Progenitor cell of endocrine pancreas (in vitro differentiated cells): ENCODE data around the gene STXBP6. TPM values are rescaled to one million over a fixed set of nuclear protein-coding genes. Genes with fewer than 3 reads are reported as not detected.

ENCODE experiments used
- DNase-seq: peaks from one replicate; pipeline ENCODE4 v3.0.0; 2021; ENCODE audit warnings: low spot score; ENCODE audit not compliant: unreplicated experiment
- H3K27ac Mint-ChIP-seq: 2 replicates; pipeline ENCODE4 v1.8.0; 2021; ENCODE audit warnings: mild to moderate bottlenecking, moderate library complexity, mixed read lengths
- H3K27me3 Mint-ChIP-seq: 2 replicates; pipeline ENCODE4 v1.8.0; 2021; ENCODE audit warnings: mixed read lengths
- H3K36me3 Mint-ChIP-seq: 2 replicates; pipeline ENCODE4 v1.8.0; 2022; ENCODE audit warnings: mixed read lengths; ENCODE audit not compliant: insufficient read depth
- H3K4me1 Mint-ChIP-seq: 2 replicates; pipeline ENCODE4 v1.8.0; 2021; ENCODE audit warnings: low read depth, mixed read lengths
- H3K4me3 Mint-ChIP-seq: 2 replicates; pipeline ENCODE4 v1.8.0; 2021; ENCODE audit warnings: low read depth, mild to moderate bottlenecking, moderate library complexity, mixed read lengths
- H3K9me3 Mint-ChIP-seq: 2 replicates; pipeline ENCODE4 v1.8.0; 2021; ENCODE audit warnings: low read depth, mixed read lengths
- CTCF ChIP-seq: fragments of 200-600 bp; sonication (generic); IDR thresholded peaks from one replicate; pipeline ENCODE4 v1.5.0; 2021; ENCODE audit warnings: antibody characterized with exemption, mild to moderate bottlenecking; ENCODE audit not compliant: unreplicated experiment
- total RNA-seq: library from RNA; stranded (reverse); gene quantifications from 2 replicates; pipeline ENCODE4 v1.2.1, GENCODE V29; 2021

STXBP6 gene
- total RNA-seq, 1 donor from 2014 or later: 11.9 TPM

- H3K4me3 Mint-ChIP-seq: no peak overlapping the region
- no peak for DNase-seq
- no peaks in the 10 kb centered on the region for H3K36me3 Mint-ChIP-seq
- H3K4me1 Mint-ChIP-seq: peaks cover 4% of the 10 kb centered on the region
- H3K27ac Mint-ChIP-seq: no peak overlapping the region
- TF ChIP-seq CTCF: no peak
- peaks cover 9% of the 10 kb centered on the region for H3K27me3 Mint-ChIP-seq
- peaks cover 4% of the 10 kb centered on the region for H3K9me3 Mint-ChIP-seq
Observed at GRCh38 chr14:24790196-24790595, 259.8 kb downstream of the STXBP6 start.

GRCh38 chr14:24789378-24789884, 260.5 kb downstream of the STXBP6 start:
- H3K27me3 Mint-ChIP-seq: peaks cover 7% of the 10 kb centered on the region
- no peak for TF ChIP-seq CTCF
- H3K4me3 Mint-ChIP-seq: no peak overlapping the region
- DNase-seq: no peak
- H3K4me1 Mint-ChIP-seq: peaks cover 4% of the 10 kb centered on the region
- H3K27ac Mint-ChIP-seq: no peak overlapping the region
- H3K9me3 Mint-ChIP-seq: peaks cover 4% of the 10 kb centered on the region
- H3K36me3 Mint-ChIP-seq: no peaks in the 10 kb centered on the region

- peaks cover 3% of the 10 kb centered on the region for H3K27me3 Mint-ChIP-seq
- H3K27ac Mint-ChIP-seq: no peak overlapping the region
- no peak overlapping the region for H3K4me3 Mint-ChIP-seq
- no peak for TF ChIP-seq CTCF
- peaks cover 3% of the 10 kb centered on the region for H3K9me3 Mint-ChIP-seq
- no peak for DNase-seq
- no peaks in the 10 kb centered on the region for H3K36me3 Mint-ChIP-seq
- H3K4me1 Mint-ChIP-seq: peaks cover 4% of the 10 kb centered on the region
Observed at GRCh38 chr14:24785698-24786097, 264.2 kb downstream of the STXBP6 start.

GRCh38 chr14:24784981-24785380, 265.0 kb downstream of the STXBP6 start:
- no peak for DNase-seq
- no peaks in the 10 kb centered on the region for H3K9me3 Mint-ChIP-seq
- peaks cover 3% of the 10 kb centered on the region for H3K27me3 Mint-ChIP-seq
- no peak overlapping the region for H3K27ac Mint-ChIP-seq
- TF ChIP-seq CTCF: no peak
- no peak overlapping the region for H3K4me3 Mint-ChIP-seq
- H3K36me3 Mint-ChIP-seq: no peaks in the 10 kb centered on the region
- peaks cover 1% of the 10 kb centered on the region for H3K4me1 Mint-ChIP-seq

- Mint-ChIP-seq H3K4me1 (no peaks in the 10 kb centered on the region), H3K27ac (no peak overlapping the region), H3K27me3 (peaks cover 3% of the 10 kb centered on the region), H3K9me3 (no peaks in the 10 kb centered on the region), H3K36me3 (no peaks in the 10 kb centered on the region), H3K4me3 (no peak overlapping the region)
- TF ChIP-seq CTCF: no peak
- no peak for DNase-seq
Observed at GRCh38 chr14:24783791-24784190, 266.2 kb downstream of the STXBP6 start.
